Keratinocyte (primary cell): ENCODE results near the gene RAI14.

Experiments used
- CTCF ChIP-seq, 3 experiments: IDR thresholded peaks in 1 of 3; conservative IDR thresholded peaks in 1 of 3; optimal IDR thresholded peaks in 1 of 3; 2 replicates in 2 of 3; 3 replicates in 1 of 3; pipeline versions ENCODE3 to v1.5.1; 2011; ENCODE audit warnings: low read length in 3 of 3, mild to moderate bottlenecking in 3 of 3, moderate library complexity in 2 of 3, control low read depth in 1 of 3, inconsistent platforms in 1 of 3; ENCODE audit not compliant: insufficient read depth in 2 of 3; ENCODE audit errors: extremely low read depth in 1 of 3
- EZH2 ChIP-seq: IDR thresholded peaks from one replicate; pipeline ENCODE4 v1.6.1; 2012; ENCODE audit warnings: inconsistent platforms, mild to moderate bottlenecking, low read length, moderate library complexity

GRCh38 chr5:34672196-34672595 lies 16.1 kb downstream of the RAI14 start:
- no peak for TF ChIP-seq CTCF (optimal IDR thresholded peaks at IDR 0.05 in 1 of 3, IDR thresholded peaks at IDR 0.05 in 1 of 3, conservative IDR thresholded peaks at IDR 0.05 in 1 of 3; ENCODE audit: extremely low read depth in 1 of 3, insufficient read depth in 2 of 3, low read length in 3 of 3)
- no peak for TF ChIP-seq EZH2
